ENCODE data around the gene ANO1. TPM values are rescaled to one million over a fixed set of nuclear protein-coding genes. Genes with fewer than 3 reads are reported as not detected.
"Not testable (repeated sequence)": the region's sequence is repeated elsewhere in the genome, so short reads cannot be mapped to it uniquely, and the experiment has no call there.

ANO1 gene
- total and polyA plus RNA-seq, 11 donors: 4.2 to 17.8 (median 9.4) TPM

GRCh38 chr11:70033711-70034070, 44.4 kb upstream of the ANO1 start:
- H3K27ac ChIP-seq: no peak overlapping the region
- H3K9me3 ChIP-seq: peaks cover 0 to 14% (median 3%) of the 10 kb centered on the region in 12 donors
- H3K4me3 ChIP-seq: no peak overlapping the region
- no peaks in the 10 kb centered on the region for H3K27me3 ChIP-seq
- DNase-seq (no peak), ATAC-seq (no peak)
- WGBS, 4 donors: 91 to 98% (median 93%) methylated on average over 4 of the region's 4 CpGs
- peaks cover 0 to 14% (median 5%) of the 10 kb centered on the region in 12 donors for H3K4me1 ChIP-seq
- intact Hi-C loops (cut with DNase I): no loop called here
- TF ChIP-seq CTCF (IDR thresholded peaks at IDR 0.05) (no peak), POLR2A (IDR thresholded peaks at IDR 0.05) (no peak)
- no peaks in the 10 kb centered on the region for H3K36me3 ChIP-seq

DNA sequence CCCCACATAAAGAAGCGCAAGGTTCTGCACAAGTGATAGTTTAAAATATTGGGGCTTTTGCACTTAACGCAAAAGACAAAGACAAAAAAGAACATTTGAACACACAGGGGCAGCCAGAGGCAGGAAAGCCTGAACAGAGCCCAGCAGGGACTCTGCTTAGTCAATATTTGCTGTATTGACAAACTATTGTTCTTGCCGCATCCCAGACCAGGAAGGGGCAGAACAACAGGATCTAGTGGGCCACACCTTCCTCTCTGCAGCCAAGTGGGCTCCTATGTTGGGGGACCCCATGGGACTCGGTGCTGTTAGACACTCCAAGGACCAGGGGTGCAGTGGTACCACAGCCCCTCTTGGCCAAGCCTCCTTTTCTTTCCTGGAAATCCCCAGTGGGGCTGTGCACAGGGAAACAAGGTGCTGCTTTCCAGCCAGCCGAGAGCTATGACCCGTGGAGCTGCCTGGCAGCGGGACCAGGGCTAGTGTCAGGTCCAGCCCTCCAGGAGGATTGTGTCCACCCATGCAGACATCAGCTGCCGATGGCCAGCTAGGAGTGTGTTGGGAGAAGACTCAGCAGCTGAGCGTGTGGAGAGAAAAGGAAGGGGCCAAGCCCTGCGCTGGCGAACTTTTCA, 43.3 kb upstream of the ANO1 start:
- TF ChIP-seq POLR2A (IDR thresholded peaks at IDR 0.05): no peak
- no peak for TF ChIP-seq CTCF (IDR thresholded peaks at IDR 0.05)
- ATAC-seq (no peak), DNase-seq (no peak)
- 73 to 80% (median 77%) methylated on average over 10 to 11 of the region's 11 CpGs for WGBS, 4 donors
- Histone ChIP-seq H3K9me3 (peaks cover 0 to 24% (median 6%) of the 10 kb centered on the region in 12 donors), H3K36me3 (no peaks in the 10 kb centered on the region), H3K27ac (no peak overlapping the region), H3K4me1 (peaks cover 0 to 5% (median 0%) of the 10 kb centered on the region in 12 donors), H3K4me3 (no peak overlapping the region), H3K27me3 (no peaks in the 10 kb centered on the region)
- intact Hi-C loops (cut with DNase I): no loop called here

- ATAC-seq; H3K27ac ChIP-seq; DNase-seq; H3K36me3 ChIP-seq; H3K27me3 ChIP-seq; intact Hi-C loops (cut with DNase I); H3K4me3 ChIP-seq; H3K4me1 ChIP-seq: not testable (repeated sequence)
- WGBS, 4 donors: 89 to 98% (median 92%) methylated on average over 2 of the region's 2 CpGs
- H3K9me3 ChIP-seq: peaks cover 0 to 24% (median 6%) of the 10 kb centered on the region in 12 donors
Observed at GRCh38 chr11:70035665-70036064, 42.5 kb upstream of the ANO1 start.

DNA sequence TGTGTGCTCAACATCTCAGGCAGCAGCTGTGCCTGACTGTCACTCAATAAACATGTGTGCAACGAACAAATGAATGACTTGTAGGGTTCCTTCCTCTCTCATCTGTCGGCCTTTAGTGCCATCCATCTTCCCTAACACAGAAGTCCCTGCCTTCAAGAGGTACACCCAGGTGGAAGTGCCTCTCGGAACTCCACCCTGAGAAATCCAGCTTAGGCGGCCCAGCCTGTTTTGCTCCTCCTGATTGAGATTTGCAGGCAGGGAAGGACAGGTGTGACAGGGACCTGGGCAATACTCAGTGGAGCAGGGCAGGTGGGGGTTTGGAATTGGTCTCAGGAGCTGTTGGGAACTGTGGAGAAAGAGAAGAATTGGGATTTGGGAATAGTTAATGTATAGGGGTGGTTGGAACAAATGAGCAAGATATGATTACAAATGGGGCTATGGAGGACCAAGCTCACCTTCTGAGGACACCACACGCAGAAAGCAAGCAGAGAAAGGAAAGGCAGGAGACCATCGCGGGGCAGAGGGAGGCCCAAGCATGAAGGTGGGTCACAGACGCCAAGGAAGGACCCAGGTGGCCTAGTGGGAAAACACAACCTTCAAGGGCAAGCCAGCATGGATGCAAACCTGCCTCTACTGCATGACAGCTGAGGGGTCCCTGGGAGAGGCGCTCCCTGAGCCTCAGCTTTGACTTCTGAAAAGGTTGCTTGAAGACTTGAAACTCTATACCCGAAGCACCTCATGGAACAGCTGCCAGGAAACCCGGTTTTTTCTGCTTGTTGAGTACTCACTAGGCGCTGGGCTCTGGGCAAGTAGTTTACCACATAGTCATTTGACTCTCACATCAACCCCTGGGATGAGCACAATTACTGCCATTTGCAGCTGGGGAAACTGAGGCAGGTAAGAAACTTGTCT, 40.9 kb upstream of the ANO1 start:
- TF ChIP-seq CTCF (IDR thresholded peaks at IDR 0.05): no peak
- no peak for TF ChIP-seq POLR2A (IDR thresholded peaks at IDR 0.05)

More for the DNA sequence above, 40.9 kb upstream of the ANO1 start:
- ATAC-seq (no peak), DNase-seq (no peak)
- H3K36me3 ChIP-seq: no peaks in the 10 kb centered on the region
- no peaks in the 10 kb centered on the region for H3K27me3 ChIP-seq
- H3K4me3 ChIP-seq: no peak overlapping the region
- no peaks in the 10 kb centered on the region for H3K4me1 ChIP-seq
- peaks cover 0 to 32% (median 7%) of the 10 kb centered on the region in 12 donors for H3K9me3 ChIP-seq
- WGBS, 4 donors: 89 to 91% (median 91%) methylated on average over 12 of the region's 12 CpGs
- H3K27ac ChIP-seq: no peak overlapping the region
- intact Hi-C loops (cut with DNase I): no loop called here
